BE2C (cell line): Measurements from ENCODE around the gene GAPDH.

Experiments
- DNase-seq: peaks from one replicate; pipeline ENCODE4 v3.0.0-alpha.2; 2020
- H3K27me3 ChIP-seq: fragments of 250-450 bp; sonication (Bioruptor Pico); 2 replicates; pipeline ENCODE4 v1.5.1; 2020; ENCODE audit warnings: mild to moderate bottlenecking
- H3K36me3 ChIP-seq: fragments of 250-450 bp; sonication (Bioruptor Pico); 2 replicates; pipeline ENCODE4 v1.5.1; 2020; ENCODE audit warnings: mild to moderate bottlenecking
- H3K4me1 ChIP-seq: fragments of 250-450 bp; sonication (Bioruptor Pico); 2 replicates; pipeline ENCODE4 v1.5.1; 2020
- H3K4me3 ChIP-seq: 2 replicates; pipeline ENCODE4 v1.5.1; 2011; ENCODE audit warnings: low read depth, low read length
- H3K9me3 ChIP-seq: fragments of 250-450 bp; sonication (Bioruptor Pico); 2 replicates; pipeline ENCODE4 v1.5.1; 2020
- TF ChIP-seq, protein P1 (sequence below): IDR thresholded peaks from 2 replicates; pipeline ENCODE4 v1.5.1; 2012; ENCODE audit warnings: mild to moderate bottlenecking, low read depth, low read length

The GAPDH gene

DNA sequence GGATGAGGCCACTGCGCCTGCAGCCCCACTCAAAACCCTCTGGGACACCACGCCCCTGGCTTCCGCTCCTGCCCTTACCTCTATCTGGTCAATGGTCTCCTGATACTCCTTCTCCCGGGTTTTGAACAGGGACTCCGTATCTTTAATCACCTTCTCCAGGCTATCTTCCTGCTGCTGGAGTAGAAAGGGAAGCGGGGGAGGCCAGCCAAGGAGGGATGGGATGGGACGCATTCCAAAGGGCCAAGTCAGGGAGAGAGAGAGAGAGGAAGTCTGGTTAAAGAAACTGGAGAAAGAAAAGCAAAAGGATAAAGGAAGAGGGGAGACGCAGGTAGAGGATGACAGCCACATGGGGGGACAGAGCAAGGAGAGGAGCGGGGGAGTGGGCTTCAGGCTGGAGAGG lies 13.7 kb downstream of the GAPDH start:
- H3K4me1 ChIP-seq: peaks cover 12% of the 10 kb centered on the region
- TF ChIP-seq, protein P1, sequence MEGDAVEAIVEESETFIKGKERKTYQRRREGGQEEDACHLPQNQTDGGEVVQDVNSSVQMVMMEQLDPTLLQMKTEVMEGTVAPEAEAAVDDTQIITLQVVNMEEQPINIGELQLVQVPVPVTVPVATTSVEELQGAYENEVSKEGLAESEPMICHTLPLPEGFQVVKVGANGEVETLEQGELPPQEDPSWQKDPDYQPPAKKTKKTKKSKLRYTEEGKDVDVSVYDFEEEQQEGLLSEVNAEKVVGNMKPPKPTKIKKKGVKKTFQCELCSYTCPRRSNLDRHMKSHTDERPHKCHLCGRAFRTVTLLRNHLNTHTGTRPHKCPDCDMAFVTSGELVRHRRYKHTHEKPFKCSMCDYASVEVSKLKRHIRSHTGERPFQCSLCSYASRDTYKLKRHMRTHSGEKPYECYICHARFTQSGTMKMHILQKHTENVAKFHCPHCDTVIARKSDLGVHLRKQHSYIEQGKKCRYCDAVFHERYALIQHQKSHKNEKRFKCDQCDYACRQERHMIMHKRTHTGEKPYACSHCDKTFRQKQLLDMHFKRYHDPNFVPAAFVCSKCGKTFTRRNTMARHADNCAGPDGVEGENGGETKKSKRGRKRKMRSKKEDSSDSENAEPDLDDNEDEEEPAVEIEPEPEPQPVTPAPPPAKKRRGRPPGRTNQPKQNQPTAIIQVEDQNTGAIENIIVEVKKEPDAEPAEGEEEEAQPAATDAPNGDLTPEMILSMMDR: no peak
- no peaks in the 10 kb centered on the region for H3K27me3 ChIP-seq
- DNase-seq: no peak
- no peak overlapping the region for H3K4me3 ChIP-seq
- peaks cover 77% of the 10 kb centered on the region for H3K36me3 ChIP-seq
- no peaks in the 10 kb centered on the region for H3K9me3 ChIP-seq

- TF ChIP-seq, protein P1: no peak
- DNase-seq: no peak
- no peaks in the 10 kb centered on the region for H3K27me3 ChIP-seq
- no peak overlapping the region for H3K4me3 ChIP-seq
- H3K9me3 ChIP-seq: no peaks in the 10 kb centered on the region
- peaks cover 17% of the 10 kb centered on the region for H3K4me1 ChIP-seq
- peaks cover 74% of the 10 kb centered on the region for H3K36me3 ChIP-seq
These were observed 14.2 kb downstream of the GAPDH start for GRCh38 chr12:6548556-6548955.

DNA sequence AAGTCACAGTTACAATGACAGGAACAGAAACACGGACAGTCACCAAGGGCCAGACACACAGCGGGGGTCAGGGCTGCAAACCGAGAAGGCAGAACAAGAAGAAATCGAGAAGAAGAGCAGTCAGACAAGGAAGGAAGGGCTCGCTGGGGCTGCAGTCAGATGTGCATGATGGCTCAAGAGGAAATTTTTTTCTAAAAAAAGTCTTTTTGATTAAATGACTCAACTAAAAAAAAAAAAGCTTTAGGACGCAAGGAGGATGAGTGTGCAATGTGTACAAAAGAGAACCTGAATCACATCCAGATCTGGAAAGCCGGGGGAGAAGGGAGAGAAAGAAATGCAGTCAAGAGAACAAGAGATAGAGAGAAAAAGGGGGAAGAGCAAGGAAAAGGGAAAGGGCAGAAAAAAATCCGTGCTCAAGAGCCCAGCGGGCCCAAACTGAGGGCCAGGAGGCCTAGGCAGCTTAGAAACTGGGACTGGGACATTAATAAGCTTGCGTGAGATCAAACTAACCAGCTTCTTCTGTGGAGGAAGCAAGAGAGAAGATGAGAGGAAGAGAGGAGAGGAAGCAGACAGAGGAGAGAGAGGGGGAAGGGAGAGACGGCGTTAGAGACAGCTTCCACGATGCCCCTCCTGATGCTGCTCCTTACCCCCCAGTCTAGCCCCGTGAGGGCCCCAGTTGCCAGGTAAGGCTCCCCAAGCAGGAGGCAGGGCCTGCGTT lies 14.8 kb downstream of the GAPDH start:
- Histone ChIP-seq H3K36me3 (peaks cover 74% of the 10 kb centered on the region), H3K4me3 (no peak overlapping the region), H3K27me3 (no peaks in the 10 kb centered on the region), H3K9me3 (no peaks in the 10 kb centered on the region), H3K4me1 (peaks cover 18% of the 10 kb centered on the region)
- no peak for DNase-seq
- TF ChIP-seq, protein P1: no peak

- no peaks in the 10 kb centered on the region for H3K27me3 ChIP-seq
- H3K36me3 ChIP-seq: peaks cover 70% of the 10 kb centered on the region
- peaks cover 18% of the 10 kb centered on the region for H3K4me1 ChIP-seq
- TF ChIP-seq, protein P1: no peak
- no peak for DNase-seq
- H3K9me3 ChIP-seq: no peaks in the 10 kb centered on the region
- no peak overlapping the region for H3K4me3 ChIP-seq
These were observed 15.4 kb downstream of the GAPDH start for GRCh38 chr12:6549684-6550151.

DNA sequence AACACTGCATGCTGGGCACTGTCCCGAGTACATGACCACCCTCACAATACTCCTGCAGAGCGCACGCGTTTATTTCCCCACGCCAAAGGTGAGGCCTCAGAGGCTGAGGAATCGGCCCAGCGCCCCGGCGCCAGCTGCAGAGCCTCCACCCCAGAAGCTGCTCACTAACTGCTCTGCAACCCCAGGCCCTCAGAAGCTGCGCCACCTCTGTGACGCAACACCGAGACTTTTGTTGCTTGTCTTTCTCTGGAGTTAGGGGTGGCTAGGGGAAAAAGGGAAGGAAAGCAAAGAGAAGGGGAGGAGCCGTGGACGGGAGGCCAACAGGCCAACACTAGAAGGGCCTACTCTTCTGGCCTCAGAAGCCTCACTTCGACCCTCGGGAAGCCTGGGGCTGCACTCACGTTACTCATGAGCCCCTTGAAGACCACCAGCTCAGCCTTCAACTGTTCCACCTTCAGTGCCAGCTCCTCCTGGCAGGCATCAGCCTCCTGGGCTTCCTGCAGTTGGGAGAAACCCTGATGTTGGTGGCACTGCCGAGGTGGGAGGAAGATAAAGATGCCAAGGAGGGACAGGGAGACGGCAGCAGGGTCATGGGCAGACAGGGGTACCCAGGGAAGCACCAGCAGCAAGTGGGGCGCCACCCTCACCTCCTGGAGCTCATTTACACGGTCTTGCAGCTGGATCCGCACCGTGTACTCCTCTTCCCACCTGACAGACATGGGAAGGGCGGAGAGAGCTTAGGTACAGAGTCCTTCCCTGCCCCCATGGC lies 16.2 kb downstream of the GAPDH start:
- Histone ChIP-seq H3K4me1 (peaks cover 18% of the 10 kb centered on the region), H3K4me3 (no peak overlapping the region), H3K36me3 (peaks cover 67% of the 10 kb centered on the region), H3K9me3 (no peaks in the 10 kb centered on the region), H3K27me3 (no peaks in the 10 kb centered on the region)
- no peak for DNase-seq
- TF ChIP-seq, protein P1: no peak

- peaks cover 64% of the 10 kb centered on the region for H3K36me3 ChIP-seq
- no peak overlapping the region for H3K4me3 ChIP-seq
- H3K4me1 ChIP-seq: peaks cover 18% of the 10 kb centered on the region
- no peak for DNase-seq
- H3K27me3 ChIP-seq: no peaks in the 10 kb centered on the region
- H3K9me3 ChIP-seq: no peaks in the 10 kb centered on the region
- TF ChIP-seq, protein P1: no peak
These were observed 16.7 kb downstream of the GAPDH start for GRCh38 chr12:6551063-6551461.
